ENCODE measurements around the gene CLIP1. TPM values are rescaled to one million over a fixed set of nuclear protein-coding genes. Genes with fewer than 3 reads are reported as not detected.

Gene CLIP1
- polyA plus RNA-seq, 1 of the 3 experiments (the other 2 are of a cell fraction): 33.9 TPM

GRCh38 chr12:122228092-122228491 is 194.4 kb downstream of the CLIP1 start:
- Histone ChIP-seq H2AFZ (ENCODE audit: low read depth) (no peak overlapping the region), H3K4me2 (0 out of 2 replicates have a peak overlapping the region, but pooled peaks have one; percentile 75), H3K9me3 (no peaks in the 10 kb centered on the region), H3K4me1 (ENCODE audit: control insufficient read depth in 1 of 2, insufficient read depth in 2 of 2, low read depth in 1 of 2, low read length in 1 of 2) (peaks cover 17 to 39% of the 10 kb centered on the region in 2 experiments), H3K36me3 (replicated peaks in 1 of 2; ENCODE audit: control insufficient read depth in 1 of 2, insufficient read depth in 2 of 2, low read length in 1 of 2) (peaks cover 24 to 25% of the 10 kb centered on the region in 2 experiments), H3K4me3 (ENCODE audit: low read depth in 2 of 2, low read length in 1 of 2) (peak overlapping the region in 1 of 2 experiments; percentile 56; a peak in 3 of 4 replicates), H3K27me3 (ENCODE audit: insufficient read depth) (no peaks in the 10 kb centered on the region), H3K9me2 (no peaks in the 10 kb centered on the region), H3F3A (replicated peaks; ENCODE audit: insufficient read depth) (peaks cover 18% of the 10 kb centered on the region), H3K9ac (no peak overlapping the region), H3K27ac (ENCODE audit: low read depth in 2 of 2, low read length in 1 of 2) (peak overlapping the region in 1 of 2 experiments; percentile 100; a peak in 3 of 4 replicates), H3K79me2 (ENCODE audit: insufficient read depth) (peaks cover 24% of the 10 kb centered on the region), H4K20me1 (ENCODE audit: insufficient read depth) (peaks cover 14% of the 10 kb centered on the region)
- 33% methylated on average over 5 of the region's 5 CpGs for WGBS (ENCODE audit: low lambda C conversion rate)
- CTCF ChIA-PET: interaction anchor here (0.6 to 4.1 kb wide), 7 partner anchors 10 to 127 kb away, joined by 3 to 22 read pairs (median 4); no protein-coding TSS in a partner anchor
- POLR2A ChIA-PET: interaction anchor here (0.9 to 1.7 kb wide), 5 partner anchors 9 to 73 kb away, joined by 4 to 14 read pairs (median 7); partner anchors contain the start of genes B3GNT4 and VPS33A
- peak; percentile 87 for DNase-seq
- TF ChIP-seq, protein P1, sequence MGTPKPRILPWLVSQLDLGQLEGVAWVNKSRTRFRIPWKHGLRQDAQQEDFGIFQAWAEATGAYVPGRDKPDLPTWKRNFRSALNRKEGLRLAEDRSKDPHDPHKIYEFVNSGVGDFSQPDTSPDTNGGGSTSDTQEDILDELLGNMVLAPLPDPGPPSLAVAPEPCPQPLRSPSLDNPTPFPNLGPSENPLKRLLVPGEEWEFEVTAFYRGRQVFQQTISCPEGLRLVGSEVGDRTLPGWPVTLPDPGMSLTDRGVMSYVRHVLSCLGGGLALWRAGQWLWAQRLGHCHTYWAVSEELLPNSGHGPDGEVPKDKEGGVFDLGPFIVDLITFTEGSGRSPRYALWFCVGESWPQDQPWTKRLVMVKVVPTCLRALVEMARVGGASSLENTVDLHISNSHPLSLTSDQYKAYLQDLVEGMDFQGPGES (IDR thresholded peaks at IDR 0.05; ENCODE audit: low read depth, low read length): no peak
- TF ChIP-seq RAD21 (IDR thresholded peaks at IDR 0.05; ENCODE audit: low read length) (peak; percentile 28), POLR2AphosphoS5 (IDR thresholded peaks at IDR 0.05; ENCODE audit: low read depth, low read length) (no peak), TAF1 (IDR thresholded peaks at IDR 0.05; ENCODE audit: borderline replicate concordance, low read depth, low read length) (no peak), ELF1 (IDR thresholded peaks at IDR 0.05) (no peak), RFX5 (IDR thresholded peaks at IDR 0.05; ENCODE audit: low read length) (no peak), FOXM1 (IDR thresholded peaks at IDR 0.05; ENCODE audit: low read depth) (no peak), FOXJ3 (CRISPR knock-in tag; IDR thresholded peaks at IDR 0.05) (peak; percentile 92; the same call in 1 of the 2 replicates), CHD2 (IDR thresholded peaks at IDR 0.05; ENCODE audit: low read length, partially characterized antibody) (peak; percentile 92), JUND (IDR thresholded peaks at IDR 0.05) (no peak), SMC3 (IDR thresholded peaks at IDR 0.05; ENCODE audit: low read depth, low read length) (no peak), EP300 (IDR thresholded peaks at IDR 0.05; ENCODE audit: borderline replicate concordance in 1 of 2, low read depth in 1 of 2, low read length in 1 of 2) (peak in 1 of 2 experiments; percentile 98; a peak in 2 of 4 replicates), YY1 (IDR thresholded peaks at IDR 0.05; ENCODE audit: low read depth) (no peak), SIN3A (IDR thresholded peaks at IDR 0.05; ENCODE audit: borderline replicate concordance, low read depth, low read length) (no peak), NRF1 (IDR thresholded peaks at IDR 0.05; ENCODE audit: low read depth, low read length) (no peak), MXI1 (IDR thresholded peaks at IDR 0.05; ENCODE audit: low read depth, low read length) (peak; percentile 63; the same call in 1 of the 2 replicates), TEAD4 (IDR thresholded peaks at IDR 0.05; ENCODE audit: borderline replicate concordance, insufficient read depth) (peak; percentile 76; the same call in 1 of the 2 replicates), EZH2phosphoT487 (IDR thresholded peaks at IDR 0.05; ENCODE audit: borderline replicate concordance, low read depth) (no peak), GABPA (IDR thresholded peaks at IDR 0.05; ENCODE audit: low read depth) (no peak), RXRA (IDR thresholded peaks at IDR 0.05; ENCODE audit: borderline replicate concordance, low read depth) (no peak), MAX (IDR thresholded peaks at IDR 0.05; ENCODE audit: low read depth) (no peak), RCOR1 (IDR thresholded peaks at IDR 0.05; ENCODE audit: low read length) (peak; percentile 76; the same call in 1 of the 2 replicates), FOSL2 (IDR thresholded peaks at IDR 0.05; ENCODE audit: borderline replicate concordance, low read depth) (no peak), GATA2 (CRISPR knock-in tag; IDR thresholded peaks at IDR 0.05) (peak; percentile 97), NFIC (IDR thresholded peaks at IDR 0.05; ENCODE audit: borderline replicate concordance) (no peak), TCF12 (IDR thresholded peaks at IDR 0.05) (peak; percentile 57), MEF2A (IDR thresholded peaks at IDR 0.05; ENCODE audit: borderline replicate concordance, low read depth) (no peak)
- TF ChIP-seq, protein P2, sequence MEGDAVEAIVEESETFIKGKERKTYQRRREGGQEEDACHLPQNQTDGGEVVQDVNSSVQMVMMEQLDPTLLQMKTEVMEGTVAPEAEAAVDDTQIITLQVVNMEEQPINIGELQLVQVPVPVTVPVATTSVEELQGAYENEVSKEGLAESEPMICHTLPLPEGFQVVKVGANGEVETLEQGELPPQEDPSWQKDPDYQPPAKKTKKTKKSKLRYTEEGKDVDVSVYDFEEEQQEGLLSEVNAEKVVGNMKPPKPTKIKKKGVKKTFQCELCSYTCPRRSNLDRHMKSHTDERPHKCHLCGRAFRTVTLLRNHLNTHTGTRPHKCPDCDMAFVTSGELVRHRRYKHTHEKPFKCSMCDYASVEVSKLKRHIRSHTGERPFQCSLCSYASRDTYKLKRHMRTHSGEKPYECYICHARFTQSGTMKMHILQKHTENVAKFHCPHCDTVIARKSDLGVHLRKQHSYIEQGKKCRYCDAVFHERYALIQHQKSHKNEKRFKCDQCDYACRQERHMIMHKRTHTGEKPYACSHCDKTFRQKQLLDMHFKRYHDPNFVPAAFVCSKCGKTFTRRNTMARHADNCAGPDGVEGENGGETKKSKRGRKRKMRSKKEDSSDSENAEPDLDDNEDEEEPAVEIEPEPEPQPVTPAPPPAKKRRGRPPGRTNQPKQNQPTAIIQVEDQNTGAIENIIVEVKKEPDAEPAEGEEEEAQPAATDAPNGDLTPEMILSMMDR (IDR thresholded peaks at IDR 0.05): no peak
- TF ChIP-seq, protein P3, sequence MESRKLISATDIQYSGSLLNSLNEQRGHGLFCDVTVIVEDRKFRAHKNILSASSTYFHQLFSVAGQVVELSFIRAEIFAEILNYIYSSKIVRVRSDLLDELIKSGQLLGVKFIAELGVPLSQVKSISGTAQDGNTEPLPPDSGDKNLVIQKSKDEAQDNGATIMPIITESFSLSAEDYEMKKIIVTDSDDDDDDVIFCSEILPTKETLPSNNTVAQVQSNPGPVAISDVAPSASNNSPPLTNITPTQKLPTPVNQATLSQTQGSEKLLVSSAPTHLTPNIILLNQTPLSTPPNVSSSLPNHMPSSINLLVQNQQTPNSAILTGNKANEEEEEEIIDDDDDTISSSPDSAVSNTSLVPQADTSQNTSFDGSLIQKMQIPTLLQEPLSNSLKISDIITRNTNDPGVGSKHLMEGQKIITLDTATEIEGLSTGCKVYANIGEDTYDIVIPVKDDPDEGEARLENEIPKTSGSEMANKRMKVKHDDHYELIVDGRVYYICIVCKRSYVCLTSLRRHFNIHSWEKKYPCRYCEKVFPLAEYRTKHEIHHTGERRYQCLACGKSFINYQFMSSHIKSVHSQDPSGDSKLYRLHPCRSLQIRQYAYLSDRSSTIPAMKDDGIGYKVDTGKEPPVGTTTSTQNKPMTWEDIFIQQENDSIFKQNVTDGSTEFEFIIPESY (IDR thresholded peaks at IDR 0.05; ENCODE audit: borderline replicate concordance, low read depth): no peak
- TF ChIP-seq, protein P4, sequence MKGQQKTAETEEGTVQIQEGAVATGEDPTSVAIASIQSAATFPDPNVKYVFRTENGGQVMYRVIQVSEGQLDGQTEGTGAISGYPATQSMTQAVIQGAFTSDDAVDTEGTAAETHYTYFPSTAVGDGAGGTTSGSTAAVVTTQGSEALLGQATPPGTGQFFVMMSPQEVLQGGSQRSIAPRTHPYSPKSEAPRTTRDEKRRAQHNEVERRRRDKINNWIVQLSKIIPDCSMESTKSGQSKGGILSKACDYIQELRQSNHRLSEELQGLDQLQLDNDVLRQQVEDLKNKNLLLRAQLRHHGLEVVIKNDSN (IDR thresholded peaks at IDR 0.05; ENCODE audit: borderline replicate concordance, low read depth): no peak
